ENCODE measurements around the gene CPNE5. TPM values are rescaled to one million over a fixed set of nuclear protein-coding genes. Genes with fewer than 3 reads are reported as not detected.

CPNE5 gene
- total and polyA plus RNA-seq, 2 of the 4 experiments (the other 2 are of a cell fraction) = 0.07 TPM; not detected in 1

DNA sequence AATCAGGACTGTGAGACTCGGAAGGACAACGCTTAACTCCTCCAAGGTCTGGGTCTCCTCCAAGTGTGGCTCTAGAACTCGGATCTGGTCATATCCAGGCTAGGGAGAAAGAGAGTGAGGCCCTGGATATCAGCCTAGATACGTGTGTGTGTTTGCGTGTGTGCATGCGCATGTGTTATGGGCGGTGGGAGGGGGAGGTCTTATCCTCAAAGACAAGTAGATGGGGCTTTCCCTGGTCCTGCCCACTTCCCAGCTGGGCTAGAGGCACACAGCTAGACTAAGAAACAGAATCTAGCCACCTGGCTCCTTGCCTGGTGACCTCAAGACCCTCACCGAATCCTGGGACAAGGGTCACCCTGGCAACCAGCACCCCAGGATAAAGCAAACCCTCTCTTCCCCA lies 13.2 kb downstream of the CPNE5 start:
- peaks cover 3% of the 10 kb centered on the region for H3K27me3 ChIP-seq (ENCODE audit: control insufficient read depth, insufficient read depth, low read length)
- H3K9ac ChIP-seq (ENCODE audit: low read depth, low read length) = no peak overlapping the region
- no peak overlapping the region for H2BK20ac ChIP-seq (ENCODE audit: low read depth, low read length)
- no peak overlapping the region for H2AFZ ChIP-seq (replicated peaks; ENCODE audit: low read length, poor library complexity)
- H3K79me1 ChIP-seq (ENCODE audit: low read depth in 1 of 2, low read length in 2 of 2) = no peaks in the 10 kb centered on the region
- intact Hi-C loops (cut with micrococcal nuclease) (no loop called here), in situ Hi-C loops (cut with MboI; ENCODE audit: low sequenced_read_pairs) (no loop called here), dilution Hi-C loops (cut with HindIII; ENCODE audit: low sequenced_read_pairs, unreplicated experiment) (no loop called here)
- no peak overlapping the region for H3K4me3 ChIP-seq (ENCODE audit: insufficient read depth, low read depth, low read length)
- ATAC-seq (ENCODE audit: low read depth) (no peak), DNase-seq (no peak)
- no peak overlapping the region for H2AK5ac ChIP-seq (ENCODE audit: low read depth, low read length)
- ChIA-PET CTCF (no interaction called here), POLR2A (ENCODE audit: unreplicated experiment) (no interaction called here)
- H3K23ac ChIP-seq (ENCODE audit: low read depth, low read length) = no peak overlapping the region
- no peaks in the 10 kb centered on the region for H3K36me3 ChIP-seq (ENCODE audit: control insufficient read depth, insufficient read depth, low read length)
- TF ChIP-seq RAD21 (IDR thresholded peaks at IDR 0.05; ENCODE audit: low read length) (no peak), RCOR1 (IDR thresholded peaks at IDR 0.05; ENCODE audit: insufficient replicate concordance, low read length) (no peak), POLR2A (IDR thresholded peaks at IDR 0.05; ENCODE audit: low read depth, low read length) (no peak), MAFK (IDR thresholded peaks at IDR 0.05; ENCODE audit: low read depth, low read length) (no peak), CEBPB (IDR thresholded peaks at IDR 0.05; ENCODE audit: low read depth, low read length) (no peak), NFE2L2 (IDR thresholded peaks at IDR 0.05; ENCODE audit: low read depth, low read length) (no peak), RFX5 (IDR thresholded peaks at IDR 0.05; ENCODE audit: low read depth, low read length) (no peak), MXI1 (IDR thresholded peaks at IDR 0.05; ENCODE audit: borderline replicate concordance, low read depth, low read length) (no peak), FOS (IDR thresholded peaks at IDR 0.05; ENCODE audit: low read depth, low read length) (no peak), BHLHE40 (IDR thresholded peaks at IDR 0.05; ENCODE audit: low read depth, low read length) (no peak), CHD1 (IDR thresholded peaks at IDR 0.05; ENCODE audit: low read depth, low read length) (no peak), MAZ (IDR thresholded peaks at IDR 0.05; ENCODE audit: borderline replicate concordance, low read depth, low read length) (no peak), SMC3 (IDR thresholded peaks at IDR 0.05; ENCODE audit: low read depth, low read length) (no peak)
- TF ChIP-seq, protein P1, sequence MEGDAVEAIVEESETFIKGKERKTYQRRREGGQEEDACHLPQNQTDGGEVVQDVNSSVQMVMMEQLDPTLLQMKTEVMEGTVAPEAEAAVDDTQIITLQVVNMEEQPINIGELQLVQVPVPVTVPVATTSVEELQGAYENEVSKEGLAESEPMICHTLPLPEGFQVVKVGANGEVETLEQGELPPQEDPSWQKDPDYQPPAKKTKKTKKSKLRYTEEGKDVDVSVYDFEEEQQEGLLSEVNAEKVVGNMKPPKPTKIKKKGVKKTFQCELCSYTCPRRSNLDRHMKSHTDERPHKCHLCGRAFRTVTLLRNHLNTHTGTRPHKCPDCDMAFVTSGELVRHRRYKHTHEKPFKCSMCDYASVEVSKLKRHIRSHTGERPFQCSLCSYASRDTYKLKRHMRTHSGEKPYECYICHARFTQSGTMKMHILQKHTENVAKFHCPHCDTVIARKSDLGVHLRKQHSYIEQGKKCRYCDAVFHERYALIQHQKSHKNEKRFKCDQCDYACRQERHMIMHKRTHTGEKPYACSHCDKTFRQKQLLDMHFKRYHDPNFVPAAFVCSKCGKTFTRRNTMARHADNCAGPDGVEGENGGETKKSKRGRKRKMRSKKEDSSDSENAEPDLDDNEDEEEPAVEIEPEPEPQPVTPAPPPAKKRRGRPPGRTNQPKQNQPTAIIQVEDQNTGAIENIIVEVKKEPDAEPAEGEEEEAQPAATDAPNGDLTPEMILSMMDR (conservative IDR thresholded peaks at IDR 0.05; ENCODE audit: low read depth, low read length) = no peak
- TF ChIP-seq, protein P2, sequence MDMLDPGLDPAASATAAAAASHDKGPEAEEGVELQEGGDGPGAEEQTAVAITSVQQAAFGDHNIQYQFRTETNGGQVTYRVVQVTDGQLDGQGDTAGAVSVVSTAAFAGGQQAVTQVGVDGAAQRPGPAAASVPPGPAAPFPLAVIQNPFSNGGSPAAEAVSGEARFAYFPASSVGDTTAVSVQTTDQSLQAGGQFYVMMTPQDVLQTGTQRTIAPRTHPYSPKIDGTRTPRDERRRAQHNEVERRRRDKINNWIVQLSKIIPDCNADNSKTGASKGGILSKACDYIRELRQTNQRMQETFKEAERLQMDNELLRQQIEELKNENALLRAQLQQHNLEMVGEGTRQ (IDR thresholded peaks at IDR 0.05; ENCODE audit: low read depth, low read length) = no peak
- TF ChIP-seq, protein P3, sequence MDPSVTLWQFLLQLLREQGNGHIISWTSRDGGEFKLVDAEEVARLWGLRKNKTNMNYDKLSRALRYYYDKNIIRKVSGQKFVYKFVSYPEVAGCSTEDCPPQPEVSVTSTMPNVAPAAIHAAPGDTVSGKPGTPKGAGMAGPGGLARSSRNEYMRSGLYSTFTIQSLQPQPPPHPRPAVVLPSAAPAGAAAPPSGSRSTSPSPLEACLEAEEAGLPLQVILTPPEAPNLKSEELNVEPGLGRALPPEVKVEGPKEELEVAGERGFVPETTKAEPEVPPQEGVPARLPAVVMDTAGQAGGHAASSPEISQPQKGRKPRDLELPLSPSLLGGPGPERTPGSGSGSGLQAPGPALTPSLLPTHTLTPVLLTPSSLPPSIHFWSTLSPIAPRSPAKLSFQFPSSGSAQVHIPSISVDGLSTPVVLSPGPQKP (IDR thresholded peaks at IDR 0.05; ENCODE audit: borderline replicate concordance, low read depth, low read length) = no peak
- no peaks in the 10 kb centered on the region for H3K9me3 ChIP-seq (ENCODE audit: control insufficient read depth, insufficient read depth, low read length)
- H2AK9ac ChIP-seq (replicated peaks; ENCODE audit: low read depth, low read length, poor library complexity) = no peak overlapping the region
- H3K4me2 ChIP-seq (ENCODE audit: low read depth, low read length) = no peak overlapping the region
- no peak overlapping the region for H2BK15ac ChIP-seq (ENCODE audit: low read depth, low read length)
- no peak overlapping the region for H3K4ac ChIP-seq (ENCODE audit: low read depth, low read length)
- H4K91ac ChIP-seq (ENCODE audit: insufficient read depth, low read depth, low read length) = no peak overlapping the region
- BruUV-seq (replicated peaks) = no TSS peak
- H3K27ac ChIP-seq (ENCODE audit: insufficient read depth, low read length) = no peak overlapping the region
- no peak overlapping the region for H3K14ac ChIP-seq (replicated peaks; ENCODE audit: low read depth, low read length)
- H3K4me1 ChIP-seq (ENCODE audit: control insufficient read depth, insufficient read depth, low read length) = peaks cover 9% of the 10 kb centered on the region
- H4K20me1 ChIP-seq (ENCODE audit: insufficient read depth, low read length) = no peaks in the 10 kb centered on the region
- H2BK5ac ChIP-seq (ENCODE audit: low read depth, low read length, poor library complexity, severe bottlenecking) = no peak overlapping the region
- no peak overlapping the region for H4K8ac ChIP-seq (ENCODE audit: low read depth in 2 of 2, low read length in 2 of 2)
- no peak overlapping the region for H3K18ac ChIP-seq (ENCODE audit: low read depth, low read length)
- H3K56ac ChIP-seq (ENCODE audit: extremely low read depth, insufficient read depth, low read length) = no peak overlapping the region
- H2BK120ac ChIP-seq (ENCODE audit: low read depth, low read length) = no peak overlapping the region
- 84% methylated on average over 3 of the region's 8 CpGs; no CpG with 5 or more reads in 1 of the 2 experiments for WGBS, 2 experiments (ENCODE audit: extremely low coverage in 2 of 2, insufficient read length in 1 of 2)
- peaks cover 5% of the 10 kb centered on the region; the same call in 1 of the 2 replicates for H3K9me1 ChIP-seq (ENCODE audit: insufficient read depth, low read length)
- H4K5ac ChIP-seq (ENCODE audit: low read depth, low read length) = no peak overlapping the region
